GM12878 (cell line): ENCODE results near the gene PLOD3. TPM values are rescaled to one million over a fixed set of nuclear protein-coding genes. Genes with fewer than 3 reads are reported as not detected.
A peak's percentile ranks its signal among the peaks of the same experiment; 100 is the strongest.

Experiments used
- BMI1 ChIP-seq: fragments of 450-650 bp; IDR thresholded peaks from 2 replicates; pipeline ENCODE4 v1.6.1; 2016; ENCODE audit warnings: mild to moderate bottlenecking, moderate library complexity, borderline replicate concordance
- CUX1 ChIP-seq: IDR thresholded peaks from 2 replicates; pipeline ENCODE4 v1.6.1; 2012; ENCODE audit warnings: improper control_type of control experiment, low read depth, low read length; ENCODE audit not compliant: insufficient replicate concordance
- FOXM1 ChIP-seq: IDR thresholded peaks from 2 replicates; pipeline ENCODE4 v1.6.1; 2012; ENCODE audit warnings: low read depth, mild to moderate bottlenecking, inconsistent platforms, low read length, moderate library complexity
- HDAC2 ChIP-seq: fragments of 200-600 bp; sonication (generic); IDR thresholded peaks from 2 replicates; pipeline ENCODE4 v1.6.1; 2017
- NFYA ChIP-seq: IDR thresholded peaks from 2 replicates; pipeline ENCODE4 v1.6.1; 2011; ENCODE audit warnings: low read depth, mild to moderate bottlenecking, low read length, improper control_type of control experiment, borderline replicate concordance
- PAX5 ChIP-seq: IDR thresholded peaks from 2 replicates; pipeline ENCODE4 v1.6.1; 2011; ENCODE audit warnings: low read depth, low read length, borderline replicate concordance
- POU2F2 ChIP-seq: IDR thresholded peaks from 3 replicates; pipeline ENCODE4 v1.6.1; 2011; ENCODE audit warnings: low read depth, mild to moderate bottlenecking, low read length, borderline replicate concordance
- RFX5 ChIP-seq: IDR thresholded peaks from 2 replicates; pipeline ENCODE4 v1.6.1; 2011; ENCODE audit warnings: low read depth, low read length, improper control_type of control experiment
- SIX5 ChIP-seq: IDR thresholded peaks from 2 replicates; pipeline ENCODE4 v1.6.1; 2011; ENCODE audit warnings: mild to moderate bottlenecking, low read depth, low read length, moderate library complexity; ENCODE audit not compliant: severe bottlenecking
- SMC3 ChIP-seq: IDR thresholded peaks from 2 replicates; pipeline ENCODE4 v1.6.1; 2011; ENCODE audit warnings: low read length, improper control_type of control experiment, borderline replicate concordance
- SRF ChIP-seq, 2 experiments: IDR thresholded peaks; 2 replicates each; pipeline ENCODE4 v1.6.1; 2011; ENCODE audit warnings: low read depth in 2 of 2, low read length in 2 of 2, mild to moderate bottlenecking in 1 of 2, moderate library complexity in 1 of 2
- USF2 ChIP-seq: IDR thresholded peaks from 2 replicates; pipeline ENCODE4 v1.6.1; 2011; ENCODE audit warnings: low read depth, low read length, improper control_type of control experiment, borderline replicate concordance
- ZNF274 ChIP-seq: IDR thresholded peaks from one replicate; pipeline ENCODE4 v1.8.0; 2011; ENCODE audit not compliant: insufficient read length, insufficient read depth
- polyA plus RNA-seq, 11 experiments: library from polyadenylated mRNA; depleted of rRNA in 4 of 11; unstranded in 6 of 11; stranded (reverse) in 5 of 11; fragments of >200 nt; fragmentation: Nextera tagmentation in 4 of 11; fragmentation: Illumina TruSeq in 1 of 11; extraction: Ambion mirVana in 4 of 11; extraction: Trizol in 1 of 11; gene quantifications; 1 replicate in 1 of 11; 2 replicates in 10 of 11; pipeline versions ENCODE4 v1.2.1 to v1.2.3, GENCODE V29; 2011 to 2016; ENCODE audit warnings: inconsistent platforms in 2 of 11, missing spikeins in 2 of 11, low read depth in 1 of 11
- total RNA-seq, 4 experiments: library from RNA; depleted of rRNA in 3 of 4; stranded (reverse); fragments of >200 nt in 3 of 4; fragmentation: Illumina TruSeq in 1 of 4; extraction: Trizol in 1 of 4; gene quantifications; 2 replicates each; pipeline versions ENCODE4 v1.2.1 to v1.2.3, GENCODE V29; 2013 to 2021
- TF ChIP-seq, protein P1 (sequence below): fragments of 450-650 bp; formaldehyde crosslinking; IDR thresholded peaks from 2 replicates; pipeline ENCODE4 v1.5.0; 2022; ENCODE audit warnings: mild to moderate bottlenecking, missing genetic modification characterization
- TF ChIP-seq, protein P2 (sequence below): IDR thresholded peaks from 2 replicates; pipeline ENCODE4 v1.6.1; 2011; ENCODE audit warnings: low read depth, mild to moderate bottlenecking, low read length, moderate library complexity, borderline replicate concordance; ENCODE audit errors: extremely low read depth

Gene PLOD3
- total and polyA plus RNA-seq, 10 of the 15 experiments (the other 5 are each of a cell fraction or from before 2014, with no cell fraction given) = 0.53 to 27.8 (median 15.1) TPM

DNA sequence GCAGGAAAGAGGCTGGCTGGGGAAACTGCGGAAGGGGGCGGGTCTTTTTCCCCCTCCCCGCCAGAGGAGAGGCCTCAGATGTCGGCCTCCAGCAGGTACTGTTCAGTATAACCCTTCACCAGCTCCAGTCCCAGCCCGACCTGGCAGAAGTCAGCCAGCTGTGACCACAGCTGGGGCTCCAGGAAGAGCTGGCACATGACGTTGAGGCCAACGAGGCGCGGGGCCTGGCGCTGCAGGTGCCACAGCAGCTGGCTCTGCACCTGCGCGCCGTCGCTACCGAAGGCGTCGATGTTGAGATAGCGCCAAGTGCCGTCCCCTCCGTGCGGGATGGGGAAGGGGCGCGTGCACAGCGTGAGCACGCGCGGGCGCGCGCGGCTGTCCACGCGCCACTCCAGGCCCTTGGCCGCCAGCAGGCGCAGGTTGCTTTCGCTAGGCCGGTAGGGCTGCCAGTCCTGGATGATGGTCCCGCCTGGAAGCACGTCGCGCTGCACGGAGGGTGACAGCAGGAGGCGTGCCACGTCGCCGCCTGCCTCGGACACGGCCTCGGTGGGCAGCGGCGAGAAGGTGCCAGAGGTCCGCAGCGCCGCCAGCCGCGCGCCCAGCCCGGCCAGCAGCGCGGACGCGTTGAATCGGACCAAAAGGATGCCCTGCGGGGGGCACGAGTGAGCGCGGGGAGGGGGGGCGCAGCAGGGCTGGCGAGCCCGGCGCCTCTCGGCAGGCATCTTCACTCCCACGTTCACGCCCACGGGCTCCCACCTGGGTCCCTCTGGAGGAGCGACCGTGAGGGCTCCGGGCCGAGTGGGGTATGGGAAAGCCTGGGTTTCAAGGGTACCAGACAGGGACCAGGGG lies 45.2 kb downstream of the PLOD3 start (continued):
- no peak for TF ChIP-seq CUX1
- TF ChIP-seq SIX5 = no peak
- no peak for TF ChIP-seq RFX5
- no peak for TF ChIP-seq BMI1
- no peak for TF ChIP-seq ZNF274
- no peak for TF ChIP-seq HDAC2
- no peak for TF ChIP-seq USF2
- TF ChIP-seq, protein P1, sequence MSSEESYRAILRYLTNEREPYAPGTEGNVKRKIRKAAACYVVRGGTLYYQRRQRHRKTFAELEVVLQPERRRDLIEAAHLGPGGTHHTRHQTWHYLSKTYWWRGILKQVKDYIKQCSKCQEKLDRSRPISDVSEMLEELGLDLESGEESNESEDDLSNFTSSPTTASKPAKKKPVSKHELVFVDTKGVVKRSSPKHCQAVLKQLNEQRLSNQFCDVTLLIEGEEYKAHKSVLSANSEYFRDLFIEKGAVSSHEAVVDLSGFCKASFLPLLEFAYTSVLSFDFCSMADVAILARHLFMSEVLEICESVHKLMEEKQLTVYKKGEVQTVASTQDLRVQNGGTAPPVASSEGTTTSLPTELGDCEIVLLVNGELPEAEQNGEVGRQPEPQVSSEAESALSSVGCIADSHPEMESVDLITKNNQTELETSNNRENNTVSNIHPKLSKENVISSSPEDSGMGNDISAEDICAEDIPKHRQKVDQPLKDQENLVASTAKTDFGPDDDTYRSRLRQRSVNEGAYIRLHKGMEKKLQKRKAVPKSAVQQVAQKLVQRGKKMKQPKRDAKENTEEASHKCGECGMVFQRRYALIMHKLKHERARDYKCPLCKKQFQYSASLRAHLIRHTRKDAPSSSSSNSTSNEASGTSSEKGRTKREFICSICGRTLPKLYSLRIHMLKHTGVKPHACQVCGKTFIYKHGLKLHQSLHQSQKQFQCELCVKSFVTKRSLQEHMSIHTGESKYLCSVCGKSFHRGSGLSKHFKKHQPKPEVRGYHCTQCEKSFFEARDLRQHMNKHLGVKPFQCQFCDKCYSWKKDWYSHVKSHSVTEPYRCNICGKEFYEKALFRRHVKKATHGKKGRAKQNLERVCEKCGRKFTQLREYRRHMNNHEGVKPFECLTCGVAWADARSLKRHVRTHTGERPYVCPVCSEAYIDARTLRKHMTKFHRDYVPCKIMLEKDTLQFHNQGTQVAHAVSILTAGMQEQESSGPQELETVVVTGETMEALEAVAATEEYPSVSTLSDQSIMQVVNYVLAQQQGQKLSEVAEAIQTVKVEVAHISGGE (CRISPR knock-in tag) = no peak
- no peak for TF ChIP-seq SMC3
- TF ChIP-seq, protein P2, sequence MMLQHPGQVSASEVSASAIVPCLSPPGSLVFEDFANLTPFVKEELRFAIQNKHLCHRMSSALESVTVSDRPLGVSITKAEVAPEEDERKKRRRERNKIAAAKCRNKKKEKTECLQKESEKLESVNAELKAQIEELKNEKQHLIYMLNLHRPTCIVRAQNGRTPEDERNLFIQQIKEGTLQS = no peak
- peak; percentile 59; the same call in 1 of the 2 replicates for TF ChIP-seq PAX5
- TF ChIP-seq FOXM1 = no peak
- no peak for TF ChIP-seq SRF (IDR thresholded peaks at IDR 0.05; ENCODE audit: low read depth in 2 of 2, low read length in 2 of 2)
- TF ChIP-seq NFYA = no peak
- TF ChIP-seq POU2F2 = no peak
